Nephron progenitor cell (in vitro differentiated cells): ENCODE measurements around the gene PLA2G7.

Experiments
- DNase-seq: peaks from one replicate; pipeline ENCODE4 v3.0.0; 2021
- H3K27ac Mint-ChIP-seq: 2 replicates; pipeline ENCODE4 v1.8.0; 2021; ENCODE audit warnings: mild to moderate bottlenecking, moderate library complexity, mixed read lengths
- H3K27me3 Mint-ChIP-seq: 2 replicates; pipeline ENCODE4 v1.8.0; 2021; ENCODE audit warnings: mild to moderate bottlenecking, low read depth, mixed read lengths; ENCODE audit not compliant: poor library complexity
- H3K36me3 Mint-ChIP-seq: 2 replicates; pipeline ENCODE4 v1.8.0; 2021; ENCODE audit warnings: low read depth, mixed read lengths
- H3K4me1 Mint-ChIP-seq: 2 replicates; pipeline ENCODE4 v1.8.0; 2021; ENCODE audit warnings: mixed read lengths
- H3K4me3 Mint-ChIP-seq: 2 replicates; pipeline ENCODE4 v1.8.0; 2021; ENCODE audit warnings: mild to moderate bottlenecking, moderate library complexity, mixed read lengths
- H3K9me3 Mint-ChIP-seq: 2 replicates; pipeline ENCODE4 v1.8.0; 2021; ENCODE audit warnings: mild to moderate bottlenecking, moderate library complexity, mixed read lengths
- TF ChIP-seq, protein P1 (sequence below): fragments of 200-600 bp; sonication (generic); IDR thresholded peaks from 2 replicates; pipeline ENCODE4 v1.5.0; 2021; ENCODE audit warnings: antibody characterized with exemption

PLA2G7 gene

GRCh38 chr6:46688117-46688965, 46.8 kb downstream of the PLA2G7 start:
- TF ChIP-seq, protein P1, sequence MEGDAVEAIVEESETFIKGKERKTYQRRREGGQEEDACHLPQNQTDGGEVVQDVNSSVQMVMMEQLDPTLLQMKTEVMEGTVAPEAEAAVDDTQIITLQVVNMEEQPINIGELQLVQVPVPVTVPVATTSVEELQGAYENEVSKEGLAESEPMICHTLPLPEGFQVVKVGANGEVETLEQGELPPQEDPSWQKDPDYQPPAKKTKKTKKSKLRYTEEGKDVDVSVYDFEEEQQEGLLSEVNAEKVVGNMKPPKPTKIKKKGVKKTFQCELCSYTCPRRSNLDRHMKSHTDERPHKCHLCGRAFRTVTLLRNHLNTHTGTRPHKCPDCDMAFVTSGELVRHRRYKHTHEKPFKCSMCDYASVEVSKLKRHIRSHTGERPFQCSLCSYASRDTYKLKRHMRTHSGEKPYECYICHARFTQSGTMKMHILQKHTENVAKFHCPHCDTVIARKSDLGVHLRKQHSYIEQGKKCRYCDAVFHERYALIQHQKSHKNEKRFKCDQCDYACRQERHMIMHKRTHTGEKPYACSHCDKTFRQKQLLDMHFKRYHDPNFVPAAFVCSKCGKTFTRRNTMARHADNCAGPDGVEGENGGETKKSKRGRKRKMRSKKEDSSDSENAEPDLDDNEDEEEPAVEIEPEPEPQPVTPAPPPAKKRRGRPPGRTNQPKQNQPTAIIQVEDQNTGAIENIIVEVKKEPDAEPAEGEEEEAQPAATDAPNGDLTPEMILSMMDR = no peak
- peaks cover 8% of the 10 kb centered on the region for H3K27me3 Mint-ChIP-seq
- DNase-seq = no peak
- H3K9me3 Mint-ChIP-seq = peaks cover 5% of the 10 kb centered on the region
- no peaks in the 10 kb centered on the region for H3K4me1 Mint-ChIP-seq
- H3K36me3 Mint-ChIP-seq = no peaks in the 10 kb centered on the region
- H3K4me3 Mint-ChIP-seq = no peak overlapping the region
- no peak overlapping the region for H3K27ac Mint-ChIP-seq

DNA sequence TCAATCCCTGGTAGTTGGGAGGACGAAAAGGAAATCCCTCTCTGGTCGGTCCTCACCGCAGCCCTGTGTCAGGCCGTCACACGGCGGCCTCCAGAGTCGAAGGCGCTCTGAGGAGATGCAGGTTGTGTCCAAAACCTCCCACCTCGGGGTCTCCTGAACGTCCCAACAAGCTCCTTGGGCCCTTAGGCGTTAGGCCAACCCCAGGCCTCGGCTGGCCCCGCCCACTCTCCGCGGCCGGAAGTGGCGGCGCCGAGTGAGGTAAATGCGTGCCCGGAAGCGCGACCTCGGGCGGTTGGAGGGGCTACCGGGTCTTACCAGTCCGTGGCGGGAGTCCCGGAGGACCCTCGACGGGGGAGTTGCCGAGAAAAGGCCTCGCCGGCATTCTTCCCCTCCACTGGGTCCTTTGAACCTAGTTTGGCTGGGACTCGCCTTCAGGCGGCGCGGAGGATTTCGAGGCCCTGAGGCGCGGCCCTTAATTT, 47.5 kb downstream of the PLA2G7 start, which contains the start of gene TDRD6:
TSS of gene TDRD6 (plus strand) at position 267 of the 479 bp plus-strand sequence. CDS start 244 bp downstream, outside the sequence.
- peaks cover 5% of the 10 kb centered on the region for H3K9me3 Mint-ChIP-seq

DNA sequence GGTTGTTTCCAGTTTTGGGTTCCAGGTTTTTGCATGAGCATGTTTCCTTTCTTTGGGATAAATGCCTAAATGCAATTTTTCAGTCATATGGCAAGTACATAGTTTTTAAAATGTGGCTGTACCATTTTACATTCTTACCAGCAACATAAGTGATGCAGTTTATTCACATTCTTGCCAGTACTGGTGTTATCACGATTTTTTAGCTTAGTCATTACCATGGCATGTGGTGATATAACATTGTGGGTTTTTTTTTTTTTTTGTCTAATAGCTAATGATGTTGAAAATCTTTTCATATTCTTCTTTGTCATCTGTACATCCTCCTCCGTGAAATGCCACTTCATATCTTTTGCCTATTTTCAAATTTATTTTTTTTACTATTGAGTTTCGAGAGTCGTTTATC, 50.4 kb downstream of the PLA2G7 start:
- H3K27ac Mint-ChIP-seq = no peak overlapping the region
- H3K4me3 Mint-ChIP-seq = no peak overlapping the region
- DNase-seq = no peak
- H3K27me3 Mint-ChIP-seq = no peaks in the 10 kb centered on the region
- H3K36me3 Mint-ChIP-seq = no peaks in the 10 kb centered on the region
- peaks cover 5% of the 10 kb centered on the region for H3K9me3 Mint-ChIP-seq
- TF ChIP-seq, protein P1 = no peak
- H3K4me1 Mint-ChIP-seq = no peaks in the 10 kb centered on the region

More for the DNA sequence above, 47.5 kb downstream of the PLA2G7 start, which contains the start of gene TDRD6:
- Mint-ChIP-seq H3K4me1 (no peaks in the 10 kb centered on the region), H3K27ac (no peak within 1 kb of the TSS), H3K36me3 (no peaks in the 10 kb centered on the region), H3K4me3 (no peak within 1 kb of the TSS), H3K27me3 (peaks cover 2% of the 10 kb centered on the region)
- no peak for DNase-seq
- TF ChIP-seq, protein P1 = no peak

GRCh38 chr6:46677314-46677654, 57.9 kb downstream of the PLA2G7 start:
- no peak for DNase-seq
- Mint-ChIP-seq H3K27me3 (no peaks in the 10 kb centered on the region), H3K27ac (no peak overlapping the region), H3K36me3 (peaks cover 3% of the 10 kb centered on the region), H3K4me1 (no peaks in the 10 kb centered on the region), H3K4me3 (no peak overlapping the region), H3K9me3 (no peaks in the 10 kb centered on the region)
- TF ChIP-seq, protein P1 = peak; percentile 53

DNA sequence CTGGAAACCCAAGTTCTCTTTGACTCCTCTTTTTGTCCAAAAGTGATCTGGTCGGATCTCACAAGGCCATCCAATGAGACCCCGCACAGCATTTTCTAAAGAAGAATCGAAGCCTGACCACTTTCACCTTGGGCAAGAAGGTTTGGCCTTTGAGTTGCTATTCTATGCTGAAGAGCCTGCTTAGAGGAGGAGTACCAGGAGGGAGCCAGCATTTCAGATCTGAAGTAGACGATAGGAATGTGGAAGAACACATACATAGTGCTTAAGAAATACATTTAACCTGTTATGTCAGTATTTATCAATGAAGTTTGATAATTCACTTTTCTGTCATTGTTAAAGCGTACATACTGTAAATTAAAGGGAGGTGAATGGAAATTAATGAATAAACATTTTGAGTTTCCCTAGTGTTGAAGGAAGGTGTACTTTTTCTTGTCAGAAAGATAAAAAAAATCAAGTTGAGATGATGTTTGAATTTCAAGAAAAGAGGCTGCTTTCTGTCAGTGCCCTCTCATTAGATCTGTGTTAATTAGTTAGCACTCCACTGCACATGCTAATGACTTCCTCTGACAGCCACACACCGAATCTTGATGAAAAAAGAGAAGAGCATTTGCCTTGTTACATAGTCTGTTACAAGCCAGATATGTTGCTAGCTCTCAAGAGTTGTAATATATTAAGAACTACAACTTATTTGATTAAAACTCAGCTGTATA, 58.4 kb downstream of the PLA2G7 start:
- Mint-ChIP-seq H3K27ac (no peak overlapping the region), H3K9me3 (no peaks in the 10 kb centered on the region), H3K36me3 (peaks cover 3% of the 10 kb centered on the region), H3K27me3 (no peaks in the 10 kb centered on the region), H3K4me1 (no peaks in the 10 kb centered on the region), H3K4me3 (no peak overlapping the region)
- TF ChIP-seq, protein P1 = no peak
- no peak for DNase-seq
